SK-N-SH (cell line): ENCODE measurements around the gene PIK3R5. TPM values are rescaled to one million over a fixed set of nuclear protein-coding genes. Genes with fewer than 3 reads are reported as not detected.

Source experiments
- CTCF ChIA-PET: fragments of 300-600, 350-600 bp; formaldehyde crosslinking; extraction: SDS; loops from one replicate; lab custom pipeline; 2021; lab: Yijun Ruan, JAX
- POLR2A ChIA-PET: fragments of 350-600 bp; sonication (Branson Sonifier 250); formaldehyde crosslinking; extraction: SDS; loops from one replicate; lab custom pipeline; 2020; ENCODE audit warnings: antibody characterized with exemption, inconsistent platforms; lab: Yijun Ruan, JAX
- DNase-seq: peaks from one replicate; pipeline ENCODE4 v3.0.0; 2012
- H2AFZ ChIP-seq: fragments of 200-600 bp; sonication (generic); 2 replicates; pipeline ENCODE4 v1.8.1; 2016; ENCODE audit warnings: antibody characterized with exemption, mild to moderate bottlenecking, low read depth
- H3F3A ChIP-seq: fragments of 200-600 bp; sonication (generic); replicated peaks from 2 replicates; pipeline ENCODE3; 2016; ENCODE audit warnings: antibody characterized with exemption, mild to moderate bottlenecking; ENCODE audit not compliant: insufficient read depth
- H3K27ac ChIP-seq, 2 experiments: fragments of 200-500 bp in 1 of 2; fragments of 200-600 bp in 1 of 2; sonication (Bioruptor generic) in 1 of 2; sonication (generic), shearing (Covaris generic) in 1 of 2; 2 replicates each; pipeline versions ENCODE4 v1.5.1 to v1.6.1; 2014 to 2016; ENCODE audit warnings: low read depth in 2 of 2, inconsistent platforms in 1 of 2, low read length in 1 of 2, mild to moderate bottlenecking in 1 of 2, mixed read lengths in 1 of 2
- H3K27me3 ChIP-seq: fragments of 200-600 bp; sonication (generic), shearing (Covaris generic); 2 replicates; pipeline ENCODE4 v1.6.1; 2016; ENCODE audit warnings: mixed run types; ENCODE audit not compliant: insufficient read depth
- H3K36me3 ChIP-seq, 2 experiments: fragments of 200-500 bp in 1 of 2; fragments of 200-600 bp in 1 of 2; sonication (Bioruptor generic) in 1 of 2; sonication (generic) in 1 of 2; replicated peaks in 1 of 2; 2 replicates each; pipeline versions ENCODE3 to v1.5.1; 2014 to 2016; ENCODE audit warnings: low read length in 1 of 2, mild to moderate bottlenecking in 1 of 2; ENCODE audit not compliant: insufficient read depth in 2 of 2, control insufficient read depth in 1 of 2
- H3K4me1 ChIP-seq, 2 experiments: fragments of 200-500 bp in 1 of 2; fragments of 200-600 bp in 1 of 2; sonication (Bioruptor generic) in 1 of 2; sonication (generic), shearing (Covaris generic) in 1 of 2; 2 replicates each; pipeline versions ENCODE4 v1.5.1 to v1.6.1; 2014 to 2016; ENCODE audit warnings: low read depth in 1 of 2, low read length in 1 of 2, mixed run types in 1 of 2; ENCODE audit not compliant: insufficient read depth in 2 of 2, control insufficient read depth in 1 of 2
- H3K4me2 ChIP-seq: fragments of 200-600 bp; sonication (generic), shearing (Covaris generic); 2 replicates; pipeline ENCODE4 v1.6.1; 2017; ENCODE audit warnings: mixed run types
- H3K4me3 ChIP-seq, 2 experiments: fragments of 200-500 bp in 1 of 2; fragments of 200-600 bp in 1 of 2; sonication (Bioruptor generic) in 1 of 2; sonication (generic), shearing (Covaris generic) in 1 of 2; 2 replicates each; pipeline versions ENCODE4 v1.5.1 to v1.8.1; 2014 to 2016; ENCODE audit warnings: low read depth in 2 of 2, inconsistent platforms in 1 of 2, low read length in 1 of 2, mild to moderate bottlenecking in 1 of 2, mixed read lengths in 1 of 2, moderate library complexity in 1 of 2
- H3K79me2 ChIP-seq: fragments of 200-600 bp; sonication (generic); 2 replicates; pipeline ENCODE4 v1.8.1; 2017; ENCODE audit warnings: mild to moderate bottlenecking; ENCODE audit not compliant: insufficient read depth
- H3K9ac ChIP-seq: fragments of 200-600 bp; sonication (generic); 2 replicates; pipeline ENCODE4 v1.6.1; 2017; ENCODE audit warnings: mixed run types
- H3K9me2 ChIP-seq: fragments of 200-600 bp; sonication (generic); 2 replicates; pipeline ENCODE4 v1.6.1; 2017; ENCODE audit warnings: mixed run types
- H3K9me3 ChIP-seq: fragments of 200-600 bp; sonication (generic); 2 replicates; pipeline ENCODE4 v1.6.1; 2017; ENCODE audit warnings: mixed run types, mild to moderate bottlenecking, moderate library complexity
- H4K20me1 ChIP-seq: fragments of 200-600 bp; sonication (generic); 2 replicates; pipeline ENCODE4 v1.6.1; 2017; ENCODE audit warnings: mild to moderate bottlenecking, mixed run types; ENCODE audit not compliant: insufficient read depth
- EP300 ChIP-seq, 2 experiments: IDR thresholded peaks; 2 replicates each; pipeline versions ENCODE4 v1.4.0 to v1.6.1; 2012; ENCODE audit warnings: borderline replicate concordance in 1 of 2, low read depth in 1 of 2, low read length in 1 of 2
- FOXJ3 ChIP-seq: sonication (generic); formaldehyde crosslinking; IDR thresholded peaks from 2 replicates; pipeline ENCODE4 v1.5.1; 2020; ENCODE audit warnings: mild to moderate bottlenecking, missing genetic modification reagents
- FOXM1 ChIP-seq: IDR thresholded peaks from 2 replicates; pipeline ENCODE4 v1.4.0; 2012; ENCODE audit warnings: low read depth, mild to moderate bottlenecking
- MEF2A ChIP-seq: IDR thresholded peaks from 2 replicates; pipeline ENCODE4 v1.4.0; 2012; ENCODE audit warnings: low read depth, borderline replicate concordance
- NFIC ChIP-seq: IDR thresholded peaks from 2 replicates; pipeline ENCODE4 v1.4.0; 2012; ENCODE audit warnings: borderline replicate concordance
- PBX3 ChIP-seq: IDR thresholded peaks from 2 replicates; pipeline ENCODE4; 2012
- POLR2AphosphoS5 ChIP-seq: IDR thresholded peaks from 2 replicates; pipeline ENCODE4 v1.6.1; 2012; ENCODE audit warnings: low read depth, low read length
- RAD21 ChIP-seq: IDR thresholded peaks from 2 replicates; pipeline ENCODE4 v1.6.1; 2012; ENCODE audit warnings: mild to moderate bottlenecking, low read length
- RCOR1 ChIP-seq: fragments of 150-350 bp; IDR thresholded peaks from 2 replicates; pipeline ENCODE4 v1.6.1; 2017; ENCODE audit warnings: antibody characterized with exemption, low read length
- REST ChIP-seq: IDR thresholded peaks from 2 replicates; pipeline ENCODE4 v1.6.1; 2012; ENCODE audit warnings: mild to moderate bottlenecking, low read depth, low read length, moderate library complexity
- SIN3A ChIP-seq: IDR thresholded peaks from 2 replicates; pipeline ENCODE4 v1.6.1; 2012; ENCODE audit warnings: low read depth, mild to moderate bottlenecking, low read length, moderate library complexity, borderline replicate concordance
- SMC3 ChIP-seq: IDR thresholded peaks from 2 replicates; pipeline ENCODE4 v1.6.1; 2012; ENCODE audit warnings: low read depth, low read length, improper control_type of control experiment
- TAF1 ChIP-seq: IDR thresholded peaks from 2 replicates; pipeline ENCODE4 v1.6.1; 2012; ENCODE audit warnings: low read depth, mild to moderate bottlenecking, low read length, moderate library complexity, borderline replicate concordance
- YY1 ChIP-seq: IDR thresholded peaks from 2 replicates; pipeline ENCODE4 v1.4.0; 2012; ENCODE audit warnings: low read depth, mild to moderate bottlenecking
- WGBS: methylation state at CpG from one replicate; pipeline ENCODE4 v1.1.6; 2017; ENCODE audit warnings: low lambda C conversion rate; 5-methylcytosine and 5-hydroxymethylcytosine counted together
- polyA plus RNA-seq, 3 experiments: library from polyadenylated mRNA; depleted of rRNA; stranded (reverse); fragments of >200 nt; gene quantifications; 2 replicates each; pipeline ENCODE4 v1.2.3, GENCODE V29; 2012
- TF ChIP-seq, protein P1 (sequence below): fragments of 150-350 bp; IDR thresholded peaks from 2 replicates; pipeline ENCODE4 v1.6.1; 2016; ENCODE audit warnings: mild to moderate bottlenecking, low read depth, low read length

PIK3R5 gene
- polyA plus RNA-seq, 1 of the 3 experiments (the other 2 are of a cell fraction), result not detected

GRCh38 chr17:8947201-8947600 lies 18.3 kb downstream of the PIK3R5 start (continued):
- no peak for TF ChIP-seq SIN3A
- TF ChIP-seq REST, result no peak
- no peak for TF ChIP-seq RCOR1

- Histone ChIP-seq H3K9me3 (no peaks in the 10 kb centered on the region), H3F3A (no peaks in the 10 kb centered on the region), H3K27ac (no peak overlapping the region), H3K4me1 (no peaks in the 10 kb centered on the region), H3K27me3 (peaks cover 24% of the 10 kb centered on the region; the same call in 1 of the 2 replicates), H3K36me3 (no peaks in the 10 kb centered on the region), H4K20me1 (no peaks in the 10 kb centered on the region)
- POLR2A ChIA-PET, result no interaction called here
- WGBS, result 33% methylated on average over 6 of the region's 6 CpGs
- DNase-seq, result no peak
- no peak for TF ChIP-seq EP300 (IDR thresholded peaks at IDR 0.05; ENCODE audit: borderline replicate concordance in 1 of 2, low read depth in 1 of 2, low read length in 1 of 2)
- TF ChIP-seq YY1, result no peak
- TF ChIP-seq POLR2AphosphoS5, result no peak
- TF ChIP-seq PBX3, result no peak
- TF ChIP-seq, protein P1, sequence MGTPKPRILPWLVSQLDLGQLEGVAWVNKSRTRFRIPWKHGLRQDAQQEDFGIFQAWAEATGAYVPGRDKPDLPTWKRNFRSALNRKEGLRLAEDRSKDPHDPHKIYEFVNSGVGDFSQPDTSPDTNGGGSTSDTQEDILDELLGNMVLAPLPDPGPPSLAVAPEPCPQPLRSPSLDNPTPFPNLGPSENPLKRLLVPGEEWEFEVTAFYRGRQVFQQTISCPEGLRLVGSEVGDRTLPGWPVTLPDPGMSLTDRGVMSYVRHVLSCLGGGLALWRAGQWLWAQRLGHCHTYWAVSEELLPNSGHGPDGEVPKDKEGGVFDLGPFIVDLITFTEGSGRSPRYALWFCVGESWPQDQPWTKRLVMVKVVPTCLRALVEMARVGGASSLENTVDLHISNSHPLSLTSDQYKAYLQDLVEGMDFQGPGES, result no peak
- no peak for TF ChIP-seq MEF2A
- no peak for TF ChIP-seq SMC3
- TF ChIP-seq NFIC, result no peak
- TF ChIP-seq FOXM1, result no peak
- no peak for TF ChIP-seq RAD21
- TF ChIP-seq TAF1, result no peak
- no peak for TF ChIP-seq FOXJ3 (CRISPR knock-in tag)
- TF ChIP-seq, all 33 proteins: peak for 0
- Histone ChIP-seq H3K4me3 (no peak overlapping the region), H3K9me2 (no peaks in the 10 kb centered on the region), H3K9ac (no peak overlapping the region), H2AFZ (no peak overlapping the region), H3K79me2 (no peaks in the 10 kb centered on the region), H3K4me2 (no peak overlapping the region)
- CTCF ChIA-PET, result no interaction called here
Observed at GRCh38 chr17:8946476-8946875, 19.0 kb downstream of the PIK3R5 start.
